GM19468 (cell line): ENCODE measurements around the gene SEC22B.
"Not testable (repeated sequence)": the region's sequence is repeated elsewhere in the genome, so short reads cannot be mapped to it uniquely, and the experiment has no call there.

Experiments
- ATAC-seq: cut with Tn5 transposase; IDR thresholded peaks from one replicate; pipeline ENCODE4 v1.9.1; 2021; ENCODE audit warnings: mild to moderate bottlenecking, moderate library complexity, moderate number of reproducible peaks; ENCODE audit not compliant: unreplicated experiment; ENCODE audit errors: extremely low read depth

The SEC22B gene

GRCh38 chr1:120176092-120176855 lies at the start of gene SEC22B:
SEC22B (minus strand) TSS chr1:120176520; CDS start chr1:120176381, 139 bp downstream.
- peak; percentile 93 for ATAC-seq

- not testable (repeated sequence) for ATAC-seq
These were observed 41.6 kb upstream of the SEC22B start for GRCh38 chr1:120217933-120218332.

DNA sequence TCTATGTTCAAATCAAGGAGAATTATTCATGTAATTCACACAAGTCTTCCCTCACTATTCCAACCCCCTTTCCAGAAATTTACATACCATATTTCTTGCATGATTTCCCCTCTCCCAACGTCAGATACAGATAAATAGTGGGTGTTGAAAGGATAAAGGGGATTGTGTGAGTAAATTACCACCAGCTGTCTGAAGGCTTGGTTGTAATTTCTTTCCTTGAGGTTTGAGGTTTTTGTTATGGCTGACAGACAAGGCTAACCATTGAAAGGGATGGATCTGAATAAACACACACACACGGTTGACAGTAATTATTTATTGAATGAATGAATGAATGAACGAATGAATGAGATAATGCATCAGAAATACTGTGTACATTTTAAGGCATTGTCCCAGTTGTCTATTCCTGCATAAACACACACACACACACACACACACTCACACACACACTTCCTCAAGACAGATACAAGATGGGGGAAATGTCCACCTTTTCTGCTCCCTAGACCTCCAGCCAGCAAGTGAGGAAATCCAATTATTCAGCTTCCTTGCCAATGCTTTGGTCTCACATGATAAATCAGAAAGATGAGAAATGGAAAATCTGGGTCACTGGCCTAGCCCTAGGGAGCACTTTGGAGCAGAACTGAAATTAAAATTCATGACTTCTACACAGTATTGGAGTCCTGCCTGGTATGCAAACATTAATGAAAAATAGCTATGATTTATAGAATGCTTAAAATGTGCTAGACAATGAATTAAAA lies 41.0 kb upstream of the SEC22B start:
- ATAC-seq = not testable (repeated sequence)

DNA sequence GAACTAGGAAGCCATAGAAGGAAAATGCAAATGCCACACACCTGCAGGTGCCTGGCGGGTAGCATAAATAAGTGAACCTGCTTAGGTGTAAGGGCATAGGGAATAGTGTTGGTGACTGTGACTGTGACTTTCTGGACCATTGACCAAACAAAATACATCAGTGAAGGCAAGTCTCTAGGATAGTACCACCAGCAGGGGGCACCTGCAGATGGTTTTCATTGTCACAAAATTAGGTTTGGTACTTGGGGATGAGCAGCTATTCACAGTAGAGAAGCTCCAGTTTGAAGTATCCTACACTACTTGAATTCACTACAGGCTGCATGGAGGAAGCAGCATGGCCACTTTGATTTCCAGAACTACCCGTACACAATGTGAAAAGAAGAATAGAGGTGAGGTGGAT lies 37.3 kb upstream of the SEC22B start:
- ATAC-seq = not testable (repeated sequence)

DNA sequence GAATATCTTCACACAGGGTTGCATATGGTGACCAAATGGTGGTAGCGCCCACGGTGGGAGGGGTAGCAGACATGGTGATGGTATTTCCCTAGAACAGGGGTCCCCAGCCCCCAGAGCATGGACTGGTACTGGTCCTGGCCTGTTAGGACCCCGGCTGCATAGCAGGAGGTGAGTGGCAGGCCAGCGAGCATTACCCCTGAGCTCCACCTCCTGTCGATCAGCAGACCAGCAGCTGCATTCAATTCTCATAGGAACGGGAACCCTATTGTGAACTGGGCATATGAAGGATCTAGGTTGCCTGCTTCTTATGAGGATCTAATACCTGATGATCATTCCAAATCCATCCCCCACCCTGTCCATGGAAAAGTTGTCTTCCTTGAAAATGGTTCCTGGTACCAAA lies 34.4 kb upstream of the SEC22B start:
- ATAC-seq = not testable (repeated sequence)

DNA sequence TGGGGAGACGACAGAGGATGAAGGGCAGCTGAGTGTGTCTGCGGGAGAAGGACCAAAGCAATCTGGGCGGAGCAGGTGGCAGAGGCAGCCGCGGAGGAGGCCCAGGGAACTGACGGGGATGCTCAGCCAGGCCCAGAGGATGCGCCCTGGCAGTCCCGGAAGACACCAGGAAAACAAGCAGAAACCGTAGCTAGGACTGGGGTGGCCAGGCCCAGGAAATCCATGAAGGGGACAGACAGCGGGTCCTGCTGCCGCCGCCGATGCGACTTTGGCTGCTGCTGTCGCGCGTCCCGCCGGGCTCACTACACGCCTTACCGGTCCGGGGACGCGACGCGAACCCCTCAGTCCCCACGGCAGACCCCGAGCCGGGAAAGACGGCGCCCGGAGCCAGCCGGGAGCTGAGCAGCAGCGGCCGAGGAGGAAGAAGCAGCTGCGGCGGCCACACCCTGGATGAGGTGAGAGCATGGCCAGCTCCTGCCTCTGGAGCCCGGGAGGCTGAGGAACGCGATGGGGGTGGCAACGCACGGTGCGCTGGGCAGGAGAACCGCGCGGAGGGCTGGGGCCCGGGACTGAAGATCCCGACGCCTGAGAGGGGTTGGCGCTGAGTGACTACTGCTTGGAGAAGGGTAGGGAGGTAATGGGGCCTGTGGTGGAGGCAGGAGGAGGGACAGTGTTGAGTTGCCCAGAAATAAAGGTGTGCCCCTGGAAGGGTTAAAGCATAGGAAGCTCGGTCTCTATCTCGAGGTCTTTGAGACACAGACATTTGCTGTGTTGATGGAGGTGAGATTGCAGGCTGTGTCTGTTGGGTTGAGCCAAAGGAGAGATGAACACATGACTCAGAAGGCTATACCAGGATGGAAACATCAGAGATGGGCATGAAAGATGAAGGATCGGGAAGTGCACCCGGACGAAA lies 20.8 kb upstream of the SEC22B start:
- not testable (repeated sequence) for ATAC-seq

- not testable (repeated sequence) for ATAC-seq
These were observed 12.3 kb upstream of the SEC22B start for GRCh38 chr1:120188626-120189025.

- not testable (repeated sequence) for ATAC-seq
These were observed 5.9 kb upstream of the SEC22B start for GRCh38 chr1:120182176-120182707.

DNA sequence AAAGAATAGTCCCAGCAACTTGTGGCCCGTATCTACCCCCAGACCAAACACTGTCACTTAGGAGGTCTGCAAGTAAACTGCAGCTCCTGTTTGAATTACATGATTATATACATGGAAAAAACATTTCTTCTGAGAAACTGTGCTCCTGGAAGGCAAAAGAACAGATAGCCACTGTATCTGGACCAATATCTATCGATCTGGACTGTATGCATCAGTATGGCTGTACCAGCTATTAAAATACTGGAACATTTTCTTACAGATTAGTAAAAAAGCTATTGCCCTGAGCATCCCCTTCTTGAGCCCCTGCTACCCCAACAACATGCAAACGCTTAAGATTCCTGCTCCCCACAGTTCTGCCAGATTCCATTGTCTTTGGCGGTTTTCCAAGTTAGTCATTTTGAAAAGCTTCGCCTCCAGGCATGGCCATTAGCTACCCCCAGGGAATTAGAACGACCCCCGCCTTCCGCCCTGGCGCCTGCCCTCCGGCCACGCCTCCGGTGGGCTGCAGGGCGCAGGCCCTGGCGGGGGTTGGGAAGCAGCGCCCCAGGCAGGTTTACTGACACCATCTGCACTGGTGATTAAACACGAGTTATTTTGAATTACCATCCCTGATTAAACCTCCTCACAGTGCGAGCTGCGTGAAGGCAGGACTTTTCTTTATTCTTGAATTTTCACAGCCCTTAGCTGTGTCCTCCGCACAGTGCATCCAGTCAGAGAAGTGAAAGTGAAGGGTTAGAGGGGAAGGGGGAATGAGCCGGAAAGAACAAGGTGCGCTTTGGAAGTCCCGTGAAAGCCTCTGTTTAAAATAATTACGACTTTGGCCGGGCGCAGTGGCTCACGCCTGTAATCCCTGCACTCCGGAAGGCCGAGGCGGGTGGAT lies 3.7 kb upstream of the SEC22B start:
- not testable (repeated sequence) for ATAC-seq

GRCh38 chr1:120178799-120179756 lies 2.8 kb upstream of the SEC22B start:
- no peak for ATAC-seq

DNA sequence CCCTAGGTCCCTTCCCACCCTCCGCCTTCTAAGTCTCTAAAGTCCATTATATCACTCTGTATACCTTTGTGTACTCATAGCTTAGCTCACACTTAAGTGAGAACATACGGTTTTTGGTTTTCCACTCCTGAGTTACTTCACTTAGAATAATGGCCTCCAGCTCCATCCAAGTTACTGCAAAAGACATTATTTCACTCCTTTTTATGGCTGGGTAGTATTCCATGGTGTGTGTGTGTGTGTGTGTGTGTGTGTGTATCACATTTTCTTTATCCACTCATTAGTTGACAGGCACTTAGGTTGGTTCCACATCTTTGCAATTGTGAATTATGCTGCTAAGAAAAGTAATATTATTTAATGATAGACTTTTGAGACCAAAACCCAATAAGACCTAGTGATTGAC lies 1.7 kb upstream of the SEC22B start:
- not testable (repeated sequence) for ATAC-seq

GRCh38 chr1:120175688-120176087 lies 632 bp downstream of the SEC22B start:
- ATAC-seq = not testable (repeated sequence)

DNA sequence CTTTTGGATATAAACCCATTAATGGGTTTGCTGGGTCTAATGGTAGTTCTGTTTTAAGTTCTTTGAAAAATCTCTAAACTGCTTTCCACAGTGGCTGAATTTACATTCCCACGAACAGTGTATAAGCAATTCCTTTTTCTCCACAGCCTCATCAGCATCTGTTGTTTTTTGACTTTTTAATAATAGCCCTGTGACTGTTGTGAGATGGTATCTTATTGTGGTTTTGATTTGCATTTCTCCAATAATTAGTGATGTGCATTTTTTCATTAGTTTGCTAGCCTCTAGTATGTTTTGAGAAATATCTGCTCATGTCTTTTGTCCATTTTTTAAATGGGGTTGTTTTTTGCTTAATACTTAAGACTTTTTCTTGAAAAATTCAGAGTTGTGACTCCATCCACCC lies 11.6 kb downstream of the SEC22B start:
- ATAC-seq = not testable (repeated sequence)

DNA sequence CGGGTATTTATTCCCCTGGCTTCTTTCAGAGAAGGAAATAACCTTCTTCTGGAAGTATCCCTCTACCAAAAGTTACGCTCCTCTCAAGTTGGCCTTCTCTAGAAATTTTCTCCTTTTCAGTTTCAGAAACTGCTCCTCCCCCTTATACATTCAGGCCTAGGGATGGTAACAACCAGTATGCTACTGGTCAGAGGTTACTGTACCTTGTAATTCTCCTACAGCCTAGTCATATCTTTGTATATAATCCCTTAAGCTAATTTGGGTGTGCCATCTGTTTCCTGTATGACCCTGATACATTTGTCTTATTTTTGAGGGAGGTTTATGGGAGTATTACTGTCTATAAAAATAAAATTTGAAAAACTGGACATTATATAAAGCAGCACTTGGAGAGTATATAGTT lies 14.3 kb downstream of the SEC22B start:
- ATAC-seq = not testable (repeated sequence)

- ATAC-seq = not testable (repeated sequence)
These were observed 17.8 kb downstream of the SEC22B start for GRCh38 chr1:120158495-120158894.

DNA sequence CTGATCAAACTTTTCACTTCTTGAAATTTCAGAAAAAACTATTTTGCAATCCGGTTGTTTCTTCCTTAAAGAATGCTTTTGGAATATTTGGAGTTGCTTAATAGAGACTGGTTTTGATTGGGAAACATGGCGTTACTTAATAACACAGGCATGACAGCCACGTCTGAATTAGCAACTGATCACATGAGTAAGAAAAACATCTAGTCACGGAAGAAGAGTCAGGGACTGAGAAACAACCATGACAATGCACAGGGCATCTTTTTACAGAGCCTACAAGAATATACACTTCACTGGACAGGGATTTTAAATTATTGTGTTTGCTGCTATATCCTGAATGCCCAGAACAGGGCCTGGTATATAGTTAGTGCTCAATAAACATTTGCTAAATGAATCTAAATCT lies 18.2 kb downstream of the SEC22B start:
- not testable (repeated sequence) for ATAC-seq

GRCh38 chr1:120150138-120150822 lies 26.0 kb downstream of the SEC22B start:
- ATAC-seq = not testable (repeated sequence)
